ENCODE measurements around the gene ELAPOR1. TPM values are rescaled to one million over a fixed set of nuclear protein-coding genes. Genes with fewer than 3 reads are reported as not detected.

ELAPOR1 gene
- total and polyA plus RNA-seq, 2 of the 4 experiments (the other 2 are of a cell fraction) = 0.54 to 1.6 TPM

GRCh38 chr1:109096120-109096519 lies 17.8 kb upstream of the ELAPOR1 start:
- peaks cover 7% of the 10 kb centered on the region; the same call in 1 of the 2 replicates for H4K20me1 ChIP-seq (ENCODE audit: insufficient read depth, low read length)
- dilution Hi-C loops (cut with HindIII; ENCODE audit: low sequenced_read_pairs, unreplicated experiment) (no loop called here), intact Hi-C loops (cut with micrococcal nuclease) (no loop called here), in situ Hi-C loops (cut with MboI; ENCODE audit: low sequenced_read_pairs) (no loop called here)
- TF ChIP-seq MAFK (IDR thresholded peaks at IDR 0.05; ENCODE audit: low read depth, low read length) (no peak), RAD21 (IDR thresholded peaks at IDR 0.05; ENCODE audit: low read length) (no peak)
- TF ChIP-seq, protein P1, sequence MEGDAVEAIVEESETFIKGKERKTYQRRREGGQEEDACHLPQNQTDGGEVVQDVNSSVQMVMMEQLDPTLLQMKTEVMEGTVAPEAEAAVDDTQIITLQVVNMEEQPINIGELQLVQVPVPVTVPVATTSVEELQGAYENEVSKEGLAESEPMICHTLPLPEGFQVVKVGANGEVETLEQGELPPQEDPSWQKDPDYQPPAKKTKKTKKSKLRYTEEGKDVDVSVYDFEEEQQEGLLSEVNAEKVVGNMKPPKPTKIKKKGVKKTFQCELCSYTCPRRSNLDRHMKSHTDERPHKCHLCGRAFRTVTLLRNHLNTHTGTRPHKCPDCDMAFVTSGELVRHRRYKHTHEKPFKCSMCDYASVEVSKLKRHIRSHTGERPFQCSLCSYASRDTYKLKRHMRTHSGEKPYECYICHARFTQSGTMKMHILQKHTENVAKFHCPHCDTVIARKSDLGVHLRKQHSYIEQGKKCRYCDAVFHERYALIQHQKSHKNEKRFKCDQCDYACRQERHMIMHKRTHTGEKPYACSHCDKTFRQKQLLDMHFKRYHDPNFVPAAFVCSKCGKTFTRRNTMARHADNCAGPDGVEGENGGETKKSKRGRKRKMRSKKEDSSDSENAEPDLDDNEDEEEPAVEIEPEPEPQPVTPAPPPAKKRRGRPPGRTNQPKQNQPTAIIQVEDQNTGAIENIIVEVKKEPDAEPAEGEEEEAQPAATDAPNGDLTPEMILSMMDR (conservative IDR thresholded peaks at IDR 0.05; ENCODE audit: low read depth, low read length) = no peak
- no peak overlapping the region for H4K91ac ChIP-seq (ENCODE audit: insufficient read depth, low read depth, low read length)
- no peaks in the 10 kb centered on the region for H3K27me3 ChIP-seq (ENCODE audit: control insufficient read depth, insufficient read depth, low read length)
- H2AK5ac ChIP-seq (ENCODE audit: low read depth, low read length) = peak overlapping the region; percentile 40; the same call in 1 of the 2 replicates
- H3K14ac ChIP-seq (replicated peaks; ENCODE audit: low read depth, low read length) = no peak overlapping the region
- ATAC-seq (ENCODE audit: low read depth) (no peak), DNase-seq (no peak)
- H3K4me3 ChIP-seq (ENCODE audit: insufficient read depth, low read depth, low read length) = no peak overlapping the region
- H3K79me1 ChIP-seq (ENCODE audit: low read depth in 1 of 2, low read length in 2 of 2) = peaks cover 27 to 50% of the 10 kb centered on the region in 2 experiments
- peaks cover 3% of the 10 kb centered on the region; the same call in 1 of the 2 replicates for H3K36me3 ChIP-seq (ENCODE audit: control insufficient read depth, insufficient read depth, low read length)
- POLR2A ChIA-PET (ENCODE audit: unreplicated experiment) = no interaction called here
- peaks cover 8% of the 10 kb centered on the region; the same call in 1 of the 2 replicates for H3K4me1 ChIP-seq (ENCODE audit: control insufficient read depth, insufficient read depth, low read length)
- CTCF ChIA-PET = no interaction called here
- no peak overlapping the region for H3K4ac ChIP-seq (ENCODE audit: low read depth, low read length)
- H3K56ac ChIP-seq (ENCODE audit: extremely low read depth, insufficient read depth, low read length) = no peak overlapping the region
- H2BK5ac ChIP-seq (ENCODE audit: low read depth, low read length, poor library complexity, severe bottlenecking) = peak overlapping the region; percentile 48
- peaks cover 4% of the 10 kb centered on the region for H3K9me1 ChIP-seq (ENCODE audit: insufficient read depth, low read length)
- no peak overlapping the region; a peak in 1 of 4 replicates for H4K8ac ChIP-seq (ENCODE audit: low read depth in 2 of 2, low read length in 2 of 2)
- H3K9ac ChIP-seq (ENCODE audit: low read depth, low read length) = no peak overlapping the region
- no peak overlapping the region for H3K18ac ChIP-seq (ENCODE audit: low read depth, low read length)
- no peak overlapping the region for H4K5ac ChIP-seq (ENCODE audit: low read depth, low read length)
- no peak overlapping the region for H2AFZ ChIP-seq (replicated peaks; ENCODE audit: low read length, poor library complexity)
- no peak overlapping the region for H3K27ac ChIP-seq (ENCODE audit: insufficient read depth, low read length)
- no peak overlapping the region for H3K4me2 ChIP-seq (ENCODE audit: low read depth, low read length)
- H2BK15ac ChIP-seq (ENCODE audit: low read depth, low read length) = peak overlapping the region; percentile 78; the same call in 2 of the 3 replicates
- BruUV-seq (replicated peaks) = no TSS peak
- peak overlapping the region; percentile 34; the same call in 1 of the 2 replicates for H2BK20ac ChIP-seq (ENCODE audit: low read depth, low read length)
- H2AK9ac ChIP-seq (replicated peaks; ENCODE audit: low read depth, low read length, poor library complexity) = no peak overlapping the region
- WGBS, 2 experiments (ENCODE audit: extremely low coverage in 2 of 2, insufficient read length in 1 of 2) = no CpG with 5 or more reads among the region's 1 CpG
- H3K9me3 ChIP-seq (ENCODE audit: control insufficient read depth, insufficient read depth, low read length) = no peaks in the 10 kb centered on the region
- no peak overlapping the region for H2BK120ac ChIP-seq (ENCODE audit: low read depth, low read length)
- peak overlapping the region; percentile 59; the same call in 1 of the 2 replicates for H3K23ac ChIP-seq (ENCODE audit: low read depth, low read length)

Data from IMR-90 (cell line).